Panc1 (cell line): ENCODE results near the gene F11.

Experiments used
- CTCF ChIP-seq: fragments of 450-650 bp; IDR thresholded peaks from 2 replicates; pipeline ENCODE4 v1.5.1; 2017; ENCODE audit warnings: mild to moderate bottlenecking
- POLR2AphosphoS5 ChIP-seq: IDR thresholded peaks from 2 replicates; pipeline ENCODE4 v1.6.1; 2012; ENCODE audit warnings: mild to moderate bottlenecking, low read depth, low read length, moderate library complexity
- TCF7L2 ChIP-seq: IDR thresholded peaks from 2 replicates; pipeline ENCODE4 v1.6.1; 2011; ENCODE audit warnings: mild to moderate bottlenecking, low read depth, low read length, inconsistent platforms

- TF ChIP-seq CTCF, result no peak
- no peak for TF ChIP-seq TCF7L2
- TF ChIP-seq POLR2AphosphoS5, result no peak
Observed at GRCh38 chr4:186307916-186308315, 41.9 kb downstream of the F11 start.
